B cell (primary cell): Measurements from ENCODE around the gene ECI1. TPM values are rescaled to one million over a fixed set of nuclear protein-coding genes. Genes with fewer than 3 reads are reported as not detected.
A peak's percentile ranks its signal among the peaks of the same experiment; 100 is the strongest.

Experiments used
- ATAC-seq: fragments of 200-7000 bp; cut with Tn5 transposase; one replicate; pipeline ENCODE4 v1.10.0; 2021; ENCODE audit warnings: low read depth, mild to moderate bottlenecking, moderate number of reproducible peaks, moderate library complexity
- CTCF ChIA-PET: fragments of 350-600 bp; sonication (Branson Sonifier 250); formaldehyde crosslinking; loops from one replicate; lab custom pipeline; 2021; ENCODE audit warnings: antibody characterized with exemption, inconsistent platforms; lab: Charles Lee
- POLR2A ChIA-PET: fragments of 350-600 bp; sonication (Branson Sonifier 250); formaldehyde crosslinking; loops from one replicate; lab custom pipeline; 2021; ENCODE audit warnings: antibody characterized with exemption; lab: Charles Lee
- DNase-seq: peaks from one replicate; pipeline ENCODE4 v3.0.0; 2013
- H2AFZ ChIP-seq: 2 replicates; pipeline ENCODE4 v1.6.1; 2012; ENCODE audit warnings: mild to moderate bottlenecking, low read depth, low read length; ENCODE audit not compliant: insufficient read depth, poor library complexity, severe bottlenecking
- H3K27ac ChIP-seq, 2 donors: 1 replicate in 1 of 2; 2 replicates in 1 of 2; pipeline ENCODE4 v1.5.1; 2012 to 2013; ENCODE audit warnings: low read length in 2 of 2, mild to moderate bottlenecking in 2 of 2, moderate library complexity in 1 of 2
- H3K27me3 ChIP-seq, 4 experiments: fragments of 200-600 bp in 1 of 4; sonication (generic) in 1 of 4; replicated peaks in 1 of 4; 1 replicate in 2 of 4; 2 replicates in 2 of 4; pipeline versions ENCODE4 v1.6.1 to v1.7.0; 2013 to 2016; ENCODE audit warnings: low read length in 3 of 4, mild to moderate bottlenecking in 2 of 4, mixed read lengths in 1 of 4, moderate library complexity in 1 of 4; ENCODE audit not compliant: insufficient read depth in 4 of 4, control insufficient read depth in 3 of 4; ENCODE audit errors: control extremely low read depth in 1 of 4
- H3K36me3 ChIP-seq, 2 experiments: replicated peaks in 1 of 2; 1 replicate in 1 of 2; 2 replicates in 1 of 2; pipeline versions ENCODE4 v1.6.1 to v1.7.1; 2013; ENCODE audit warnings: low read length in 1 of 2; ENCODE audit not compliant: insufficient read depth in 2 of 2, control insufficient read depth in 1 of 2; ENCODE audit errors: control extremely low read depth in 1 of 2, extremely low read depth in 1 of 2
- H3K4me1 ChIP-seq, 2 donors: fragments of 200-600 bp in 1 of 2; sonication (generic) in 1 of 2; 1 replicate in 1 of 2; 2 replicates in 1 of 2; pipeline versions ENCODE4 v1.5.1 to v1.6.1; 2013 to 2017; ENCODE audit warnings: low read length in 2 of 2; ENCODE audit not compliant: control insufficient read depth in 2 of 2, insufficient read depth in 2 of 2
- H3K4me2 ChIP-seq: replicated peaks from 2 replicates; pipeline ENCODE3; 2012; ENCODE audit warnings: mild to moderate bottlenecking, low read depth, low read length; ENCODE audit not compliant: poor library complexity, severe bottlenecking
- H3K4me3 ChIP-seq, 5 experiments: fragments of 200-600 bp in 1 of 5; sonication (generic) in 1 of 5; 1 replicate in 3 of 5; 2 replicates in 2 of 5; pipeline versions ENCODE4 v1.5.1 to v1.7.0; 2011 to 2016; ENCODE audit warnings: low read length in 4 of 5, mild to moderate bottlenecking in 4 of 5, low read depth in 2 of 5, control low read depth in 1 of 5, moderate library complexity in 1 of 5; ENCODE audit not compliant: insufficient read depth in 1 of 5; ENCODE audit errors: control extremely low read depth in 1 of 5, extremely low read depth in 1 of 5
- H3K79me2 ChIP-seq: fragments of 200-600 bp; sonication (generic); one replicate; pipeline ENCODE4 v1.6.0; 2016; ENCODE audit warnings: low read length; ENCODE audit not compliant: control insufficient read depth, insufficient read depth
- H3K9ac ChIP-seq: fragments of 200-600 bp; sonication (generic); 2 replicates; pipeline ENCODE4 v1.6.1; 2017; ENCODE audit warnings: mild to moderate bottlenecking, low read length, moderate library complexity
- H3K9me3 ChIP-seq, 3 donors: one replicate each; pipeline versions ENCODE4 v1.6.1 to v1.7.1; 2013; ENCODE audit warnings: low read length in 2 of 3; ENCODE audit not compliant: control insufficient read depth in 2 of 3, insufficient read depth in 1 of 3; ENCODE audit errors: control extremely low read depth in 1 of 3
- H4K20me1 ChIP-seq: 2 replicates; pipeline ENCODE4 v1.6.0; 2012; ENCODE audit warnings: mild to moderate bottlenecking, low read length; ENCODE audit not compliant: insufficient read depth, control insufficient read depth, poor library complexity, severe bottlenecking
- H3K27ac Mint-ChIP-seq: one replicate; pipeline ENCODE4 v1.8.0; 2021; ENCODE audit warnings: mixed read lengths
- H3K27me3 Mint-ChIP-seq: one replicate; pipeline ENCODE4 v1.8.0; 2021; ENCODE audit warnings: mixed read lengths
- H3K4me1 Mint-ChIP-seq: one replicate; pipeline ENCODE4 v1.8.0; 2021; ENCODE audit warnings: mixed read lengths
- H3K4me3 Mint-ChIP-seq: one replicate; pipeline ENCODE4 v1.8.0; 2021; ENCODE audit warnings: mixed read lengths
- H3K9me3 Mint-ChIP-seq: one replicate; pipeline ENCODE4 v1.8.0; 2022; ENCODE audit warnings: mixed read lengths; ENCODE audit not compliant: insufficient read depth
- EZH2 ChIP-seq: IDR thresholded peaks from 2 replicates; pipeline ENCODE4 v1.6.1; 2012; ENCODE audit warnings: borderline replicate concordance, low read depth, mild to moderate bottlenecking, moderate library complexity, low read length; ENCODE audit not compliant: insufficient read depth, poor library complexity, severe bottlenecking
- WGBS: methylation state at CpG from one replicate; pipeline ENCODE4 v1.1.5; 2013; ENCODE audit warnings: missing lambda C conversion rate; ENCODE audit not compliant: insufficient coverage; 5-methylcytosine and 5-hydroxymethylcytosine counted together
- intact Hi-C: fragments of 100-400 bp; cut with micrococcal nuclease; formaldehyde crosslinking; loops from one replicate; pipeline ENCODE4 v1.10.0; 2022
- polyA plus RNA-seq: library from polyadenylated mRNA; depleted of rRNA; stranded (reverse); fragments of >200 nt; gene quantifications from 2 replicates; pipeline ENCODE4 v1.2.3, GENCODE V29; 2012
- total RNA-seq, 2 donors: library from RNA; stranded (reverse); fragments of 120-200 nt in 1 of 2; gene quantifications; 1 replicate in 1 of 2; 2 replicates in 1 of 2; pipeline versions ENCODE4 v1.2.3 to v1.2.4, GENCODE V29; 2013 to 2022
- TF ChIP-seq, protein P1 (sequence below): fragments of 200-600 bp; IDR thresholded peaks from one replicate; pipeline ENCODE4 v1.8.0; 2022; ENCODE audit warnings: antibody characterized with exemption, mild to moderate bottlenecking

Gene ECI1
- total and polyA plus RNA-seq, 2 donors (not counting 1 experiment from before 2014, with no cell fraction given): 34.3 to 38.4 TPM

DNA sequence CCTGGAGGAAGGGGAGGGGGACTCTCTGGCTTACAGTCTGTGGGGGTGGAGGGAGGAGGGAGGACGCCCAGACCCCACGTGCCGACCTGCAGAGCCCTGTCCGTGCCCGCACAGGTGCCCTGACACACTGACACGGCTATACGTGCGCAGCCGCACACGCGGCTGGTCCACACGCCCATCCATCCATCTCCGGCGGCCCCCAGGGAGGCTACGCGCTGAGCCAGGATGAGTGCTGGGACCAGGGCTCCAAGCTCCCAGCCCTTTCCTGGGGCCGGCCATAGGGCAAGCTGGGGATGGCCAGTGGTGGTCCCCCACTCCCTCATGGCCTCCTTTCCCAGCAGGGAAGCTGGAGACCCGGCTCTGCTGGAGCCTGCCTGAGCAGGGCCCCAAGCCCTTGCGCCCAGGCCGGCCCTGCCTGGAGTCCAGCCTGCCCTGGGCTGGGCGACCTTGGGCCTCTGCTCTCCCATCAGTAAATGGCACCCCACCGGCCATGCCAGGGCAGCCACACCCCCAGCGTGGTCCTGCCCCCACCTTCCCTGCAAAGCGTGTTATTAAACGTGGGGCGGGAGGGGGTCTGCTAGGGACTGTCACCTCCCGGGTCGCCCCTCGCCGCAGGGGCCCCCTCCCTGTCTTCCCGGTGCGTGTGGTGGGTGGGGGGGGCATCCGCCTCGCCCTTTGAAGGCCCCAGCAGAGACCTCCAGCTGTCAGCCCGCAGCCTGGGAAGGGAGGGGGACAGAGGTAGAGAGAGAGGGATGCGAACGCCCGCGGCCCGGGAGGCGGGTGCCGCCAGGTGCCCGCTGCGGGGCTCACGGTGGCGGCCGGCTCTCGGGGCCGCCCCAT lies 55.8 kb downstream of the ECI1 start:
- peak overlapping the region; percentile 83 for H3K4me2 ChIP-seq
- peak overlapping the region; percentile 49 for H3K4me3 Mint-ChIP-seq
- H3K9ac ChIP-seq: peak overlapping the region; percentile 47
- ChIA-PET POLR2A (interaction anchor here (0.5 to 1.0 kb wide), 2 partner anchors 9 to 293 kb away, joined by 3 to 4 read pairs; partner anchors contain the start of gene MLST8), CTCF (interaction anchor here (0.6 to 4.7 kb wide), 25 partner anchors 9 to 324 kb away, joined by 3 to 71 read pairs (median 4); partner anchors contain the start of genes AMDHD2, ATP6V0C, BRICD5 and CCNF)
- no peaks in the 10 kb centered on the region for H3K9me3 Mint-ChIP-seq
- no peak overlapping the region for H3K27ac Mint-ChIP-seq
- H3K27ac ChIP-seq: no peak overlapping the region
- peaks cover 12 to 22% of the 10 kb centered on the region in 2 donors for H3K4me1 ChIP-seq
- H4K20me1 ChIP-seq: no peaks in the 10 kb centered on the region
- H3K36me3 ChIP-seq: no peaks in the 10 kb centered on the region
- H3K4me3 ChIP-seq: peak overlapping the region in 3 of 5 experiments; percentile 15 to 44 (median 28)
- 2% methylated on average over 42 of the region's 49 CpGs for whole genome bisulfite sequencing
- TF ChIP-seq, protein P1, sequence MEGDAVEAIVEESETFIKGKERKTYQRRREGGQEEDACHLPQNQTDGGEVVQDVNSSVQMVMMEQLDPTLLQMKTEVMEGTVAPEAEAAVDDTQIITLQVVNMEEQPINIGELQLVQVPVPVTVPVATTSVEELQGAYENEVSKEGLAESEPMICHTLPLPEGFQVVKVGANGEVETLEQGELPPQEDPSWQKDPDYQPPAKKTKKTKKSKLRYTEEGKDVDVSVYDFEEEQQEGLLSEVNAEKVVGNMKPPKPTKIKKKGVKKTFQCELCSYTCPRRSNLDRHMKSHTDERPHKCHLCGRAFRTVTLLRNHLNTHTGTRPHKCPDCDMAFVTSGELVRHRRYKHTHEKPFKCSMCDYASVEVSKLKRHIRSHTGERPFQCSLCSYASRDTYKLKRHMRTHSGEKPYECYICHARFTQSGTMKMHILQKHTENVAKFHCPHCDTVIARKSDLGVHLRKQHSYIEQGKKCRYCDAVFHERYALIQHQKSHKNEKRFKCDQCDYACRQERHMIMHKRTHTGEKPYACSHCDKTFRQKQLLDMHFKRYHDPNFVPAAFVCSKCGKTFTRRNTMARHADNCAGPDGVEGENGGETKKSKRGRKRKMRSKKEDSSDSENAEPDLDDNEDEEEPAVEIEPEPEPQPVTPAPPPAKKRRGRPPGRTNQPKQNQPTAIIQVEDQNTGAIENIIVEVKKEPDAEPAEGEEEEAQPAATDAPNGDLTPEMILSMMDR: no peak
- peak; percentile 28 for TF ChIP-seq EZH2
- DNase-seq (peak; percentile 44), ATAC-seq (peak; percentile 34)
- peak overlapping the region; percentile 22 for H2AFZ ChIP-seq
- H3K9me3 ChIP-seq: peaks cover 0 to 6% (median 0%) of the 10 kb centered on the region in 3 donors
- intact Hi-C loops: loop anchor here (1.0 to 10.0 kb wide), 4 partner anchors 56 to 409 kb away; partner anchors contain the start of genes ABCA3 and ECI1
- peaks cover 0 to 50% (median 20%) of the 10 kb centered on the region in 4 experiments for H3K27me3 ChIP-seq
- peaks cover 10% of the 10 kb centered on the region for H3K4me1 Mint-ChIP-seq
- H3K27me3 Mint-ChIP-seq: peaks cover 32% of the 10 kb centered on the region
- no peaks in the 10 kb centered on the region for H3K79me2 ChIP-seq
